GM12878 (cell line): Measurements from ENCODE around the gene ATP1A1. TPM values are rescaled to one million over a fixed set of nuclear protein-coding genes. Genes with fewer than 3 reads are reported as not detected.

ENCODE experiments used
- ATAC-seq: fragments of 200-7000 bp; cut with Tn5 transposase; 3 replicates; pipeline ENCODE4 v1.9.1; 2020; ENCODE audit warnings: mild to moderate bottlenecking, moderate library complexity
- BruUV-seq: library from RNA; stranded (reverse); fragments of 400-500 nt; replicated peaks from 2 replicates; lab custom pipeline; 2021; lab: Mats Ljungman, UMichigan
- CTCF ChIA-PET: fragments of 300-600 bp; sonication (Branson Sonifier 250); formaldehyde crosslinking; extraction: SDS; loops from one replicate; lab custom pipeline; 2021; ENCODE audit warnings: inconsistent platforms; lab: Yijun Ruan, JAX
- POLR2A ChIA-PET: fragments of 350-600 bp; formaldehyde crosslinking; extraction: SDS; loops from one replicate; lab custom pipeline; 2021; ENCODE audit warnings: inconsistent platforms; lab: Charles Lee
- RAD21 ChIA-PET: fragments of 300-600 bp; sonication (Branson Sonifier 250); formaldehyde crosslinking; loops from one replicate; lab custom pipeline; 2023; ENCODE audit warnings: antibody characterized with exemption; ENCODE audit not compliant: unreplicated experiment; lab: Charles Lee
- SMC1A ChIA-PET: fragments of 300-600 bp; sonication (Branson Sonifier 250); formaldehyde crosslinking; loops from one replicate; lab custom pipeline; 2023; ENCODE audit not compliant: unreplicated experiment, uncharacterized antibody; lab: Charles Lee
- DNase-seq: peaks from one replicate; pipeline ENCODE4 v3.0.0-alpha.2; 2011; ENCODE audit warnings: low read depth, low spot score
- FAIRE-seq: peaks from 3 replicates; lab custom pipeline; 2011; peaks lifted over from hg19 to GRCh38; lab: Jason Lieb, UNC
- H2AFZ ChIP-seq: 2 replicates; pipeline ENCODE4 v1.6.0; 2011; ENCODE audit warnings: low read depth, low read length, control low read depth; ENCODE audit not compliant: control insufficient read depth
- H3K27ac ChIP-seq: 2 replicates; pipeline ENCODE4 v1.5.1; 2011; ENCODE audit warnings: control low read depth; ENCODE audit not compliant: control insufficient read depth, insufficient read depth
- H3K27me3 ChIP-seq, 2 experiments: replicated peaks in 1 of 2; 2 replicates each; pipeline versions ENCODE4 v1.6.0 to v1.6.1; 2011; ENCODE audit warnings: low read length in 1 of 2; ENCODE audit not compliant: control insufficient read depth in 2 of 2, insufficient read depth in 2 of 2
- H3K36me3 ChIP-seq, 2 experiments: 2 replicates each; pipeline ENCODE4 v1.5.1; 2011; ENCODE audit warnings: low read length in 1 of 2; ENCODE audit not compliant: control insufficient read depth in 2 of 2, insufficient read depth in 2 of 2
- H3K4me1 ChIP-seq: 2 replicates; pipeline ENCODE4 v1.6.1; 2011; ENCODE audit warnings: mild to moderate bottlenecking, low read length, moderate library complexity, mixed read lengths; ENCODE audit not compliant: control insufficient read depth, insufficient read depth
- H3K4me2 ChIP-seq: 2 replicates; pipeline ENCODE4 v1.6.0; 2011; ENCODE audit warnings: control low read depth; ENCODE audit not compliant: control insufficient read depth, insufficient read depth
- H3K4me3 ChIP-seq: fragments of 200-600 bp; sonication (generic); 2 replicates; pipeline ENCODE4 v1.5.1; 2016
- H3K79me2 ChIP-seq: 2 replicates; pipeline ENCODE4 v1.6.0; 2011; ENCODE audit warnings: low read length; ENCODE audit not compliant: control insufficient read depth, insufficient read depth
- H3K9ac ChIP-seq: 2 replicates; pipeline ENCODE4 v1.8.0; 2011; ENCODE audit warnings: low read length, control low read depth, mixed read lengths; ENCODE audit not compliant: control insufficient read depth, insufficient read depth
- H3K9me3 ChIP-seq: replicated peaks from 3 replicates; pipeline ENCODE4 v1.5.1; 2011; ENCODE audit warnings: mild to moderate bottlenecking, low read length; ENCODE audit not compliant: control insufficient read depth, insufficient read depth
- H4K20me1 ChIP-seq: 2 replicates; pipeline ENCODE4 v1.6.0; 2011; ENCODE audit not compliant: control insufficient read depth, insufficient read depth
- CUX1 ChIP-seq: IDR thresholded peaks from 2 replicates; pipeline ENCODE4 v1.6.1; 2012; ENCODE audit warnings: improper control_type of control experiment, low read depth, low read length; ENCODE audit not compliant: insufficient replicate concordance
- ESRRA ChIP-seq: IDR thresholded peaks from 2 replicates; pipeline ENCODE4 v1.6.1; 2012; ENCODE audit warnings: mild to moderate bottlenecking, low read length, improper control_type of control experiment
- EZH2 ChIP-seq: IDR thresholded peaks from 2 replicates; pipeline ENCODE4 v1.6.1; 2012; ENCODE audit warnings: low read depth, mild to moderate bottlenecking, control low read depth, inconsistent platforms, low read length, borderline replicate concordance; ENCODE audit not compliant: control insufficient read depth
- GATAD2B ChIP-seq: fragments of 450-650 bp; conservative IDR thresholded peaks from 2 replicates; pipeline ENCODE4 v1.6.1; 2017; ENCODE audit warnings: low read depth, mild to moderate bottlenecking, moderate library complexity
- MEF2B ChIP-seq: fragments of 450-650 bp; IDR thresholded peaks from 2 replicates; pipeline ENCODE4 v1.6.1; 2018; ENCODE audit warnings: mild to moderate bottlenecking, moderate library complexity; ENCODE audit not compliant: partially characterized antibody, poor library complexity, severe bottlenecking
- MTA3 ChIP-seq: IDR thresholded peaks from 2 replicates; pipeline ENCODE4 v1.6.1; 2012; ENCODE audit warnings: low read length, inconsistent platforms, borderline replicate concordance
- PAX5 ChIP-seq: IDR thresholded peaks from 2 replicates; pipeline ENCODE4 v1.6.1; 2011; ENCODE audit warnings: low read depth, low read length, borderline replicate concordance
- PML ChIP-seq: IDR thresholded peaks from 2 replicates; pipeline ENCODE4 v1.6.1; 2012; ENCODE audit warnings: low read length, inconsistent platforms
- RELB ChIP-seq: fragments of 450-650 bp; IDR thresholded peaks from 2 replicates; pipeline ENCODE4 v1.6.1; 2017; ENCODE audit warnings: low read depth, mild to moderate bottlenecking, moderate library complexity
- SMAD1 ChIP-seq: fragments of 450-650 bp; IDR thresholded peaks from 2 replicates; pipeline ENCODE4 v1.6.1; 2018; ENCODE audit warnings: mild to moderate bottlenecking, low read depth; ENCODE audit not compliant: partially characterized antibody
- USF2 ChIP-seq: IDR thresholded peaks from 2 replicates; pipeline ENCODE4 v1.6.1; 2011; ENCODE audit warnings: low read depth, low read length, improper control_type of control experiment, borderline replicate concordance
- WRNIP1 ChIP-seq: IDR thresholded peaks from 2 replicates; pipeline ENCODE4 v1.6.1; 2011; ENCODE audit warnings: low read depth, low read length, improper control_type of control experiment, borderline replicate concordance
- ZNF622 ChIP-seq: fragments of 450-650 bp; IDR thresholded peaks from 2 replicates; pipeline ENCODE4 v1.6.1; 2017; ENCODE audit warnings: mild to moderate bottlenecking, inconsistent platforms
- WGBS: methylation state at CpG from one replicate; pipeline ENCODE4 v1.1.6; 2016; ENCODE audit warnings: low lambda C conversion rate; ENCODE audit not compliant: insufficient replicate concordance, insufficient coverage; ENCODE audit errors: missing lambda C conversion rate; 5-methylcytosine and 5-hydroxymethylcytosine counted together
- in situ Hi-C: fragments of 300-500 bp; cut with MboI; formaldehyde crosslinking; loops from 9 replicates; pipeline ENCODE4 v1.14.3; 2018; ENCODE audit warnings: mixed read lengths
- intact Hi-C: fragments of 100-400 bp; cut with micrococcal nuclease; formaldehyde crosslinking; loops from one replicate; pipeline ENCODE4 v1.14.2; 2022; ENCODE audit not compliant: unreplicated experiment
- polyA plus RNA-seq, 11 experiments: library from polyadenylated mRNA; depleted of rRNA in 4 of 11; unstranded in 6 of 11; stranded (reverse) in 5 of 11; fragments of >200 nt; fragmentation: Nextera tagmentation in 4 of 11; fragmentation: Illumina TruSeq in 1 of 11; extraction: Ambion mirVana in 4 of 11; extraction: Trizol in 1 of 11; gene quantifications; 1 replicate in 1 of 11; 2 replicates in 10 of 11; pipeline versions ENCODE4 v1.2.1 to v1.2.3, GENCODE V29; 2011 to 2016; ENCODE audit warnings: inconsistent platforms in 2 of 11, missing spikeins in 2 of 11, low read depth in 1 of 11
- total RNA-seq, 4 experiments: library from RNA; depleted of rRNA in 3 of 4; stranded (reverse); fragments of >200 nt in 3 of 4; fragmentation: Illumina TruSeq in 1 of 4; extraction: Trizol in 1 of 4; gene quantifications; 2 replicates each; pipeline versions ENCODE4 v1.2.1 to v1.2.3, GENCODE V29; 2013 to 2021

The ATP1A1 gene
- total and polyA plus RNA-seq, 10 of the 15 experiments (the other 5 are each of a cell fraction or from before 2014, with no cell fraction given) = 113 to 566 (median 313) TPM

- TF ChIP-seq CUX1 (no peak), GATAD2B (no peak)
Observed at GRCh38 chr1:116333171-116334014, 39.7 kb upstream of the ATP1A1 start (continued).

- H3K9ac ChIP-seq = no peak overlapping the region
- no peak overlapping the region for H3K27ac ChIP-seq
- ChIA-PET CTCF (no interaction called here), POLR2A (no interaction called here), RAD21 (no interaction called here), SMC1A (interaction anchor here (1.4 kb wide), 2 partner anchors 13 to 16 kb away, joined by 3 read pairs; no protein-coding TSS in a partner anchor)
- H4K20me1 ChIP-seq = no peaks in the 10 kb centered on the region
- H2AFZ ChIP-seq = no peak overlapping the region
- H3K27me3 ChIP-seq = no peaks in the 10 kb centered on the region
- H3K4me1 ChIP-seq = peaks cover 3% of the 10 kb centered on the region; the same call in 1 of the 2 replicates
- no peak overlapping the region for H3K4me3 ChIP-seq
- H3K36me3 ChIP-seq = no peaks in the 10 kb centered on the region
- BruUV-seq = no TSS peak
- ATAC-seq (no peak), DNase-seq (no peak), FAIRE-seq (no peak)
- intact Hi-C loops (no loop called here), in situ Hi-C loops (no loop called here)
- H3K79me2 ChIP-seq = no peaks in the 10 kb centered on the region
- H3K4me2 ChIP-seq = no peak overlapping the region
- no peaks in the 10 kb centered on the region for H3K9me3 ChIP-seq
- 93% methylated on average over 2 of the region's 2 CpGs for WGBS
- TF ChIP-seq WRNIP1 (no peak), ESRRA (no peak), SMAD1 (no peak), MEF2B (no peak), USF2 (no peak), PAX5 (no peak), MTA3 (no peak), EZH2 (no peak), RELB (no peak), ZNF622 (no peak), PML (no peak)
Observed at GRCh38 chr1:116334015-116334547, 39.0 kb upstream of the ATP1A1 start.
